GM12878 (cell line): Measurements from ENCODE around the gene SEPTIN10. TPM values are rescaled to one million over a fixed set of nuclear protein-coding genes. Genes with fewer than 3 reads are reported as not detected.

Experiments used
- ATAC-seq: fragments of 200-7000 bp; cut with Tn5 transposase; 3 replicates; pipeline ENCODE4 v1.9.1; 2020; ENCODE audit warnings: mild to moderate bottlenecking, moderate library complexity
- BruUV-seq: library from RNA; stranded (reverse); fragments of 400-500 nt; replicated peaks from 2 replicates; lab custom pipeline; 2021; lab: Mats Ljungman, UMichigan
- CTCF ChIA-PET: fragments of 300-600 bp; sonication (Branson Sonifier 250); formaldehyde crosslinking; extraction: SDS; loops from one replicate; lab custom pipeline; 2021; ENCODE audit warnings: inconsistent platforms; lab: Yijun Ruan, JAX
- POLR2A ChIA-PET: fragments of 350-600 bp; formaldehyde crosslinking; extraction: SDS; loops from one replicate; lab custom pipeline; 2021; ENCODE audit warnings: inconsistent platforms; lab: Charles Lee
- RAD21 ChIA-PET: fragments of 300-600 bp; sonication (Branson Sonifier 250); formaldehyde crosslinking; loops from one replicate; lab custom pipeline; 2023; ENCODE audit warnings: antibody characterized with exemption; ENCODE audit not compliant: unreplicated experiment; lab: Charles Lee
- SMC1A ChIA-PET: fragments of 300-600 bp; sonication (Branson Sonifier 250); formaldehyde crosslinking; loops from one replicate; lab custom pipeline; 2023; ENCODE audit not compliant: unreplicated experiment, uncharacterized antibody; lab: Charles Lee
- DNase-seq: peaks from one replicate; pipeline ENCODE4 v3.0.0-alpha.2; 2011; ENCODE audit warnings: low read depth, low spot score
- FAIRE-seq: peaks from 3 replicates; lab custom pipeline; 2011; peaks lifted over from hg19 to GRCh38; lab: Jason Lieb, UNC
- H2AFZ ChIP-seq: 2 replicates; pipeline ENCODE4 v1.6.0; 2011; ENCODE audit warnings: low read depth, low read length, control low read depth; ENCODE audit not compliant: control insufficient read depth
- H3K27ac ChIP-seq: 2 replicates; pipeline ENCODE4 v1.5.1; 2011; ENCODE audit warnings: control low read depth; ENCODE audit not compliant: control insufficient read depth, insufficient read depth
- H3K27me3 ChIP-seq, 2 experiments: replicated peaks in 1 of 2; 2 replicates each; pipeline versions ENCODE4 v1.6.0 to v1.6.1; 2011; ENCODE audit warnings: low read length in 1 of 2; ENCODE audit not compliant: control insufficient read depth in 2 of 2, insufficient read depth in 2 of 2
- H3K36me3 ChIP-seq, 2 experiments: 2 replicates each; pipeline ENCODE4 v1.5.1; 2011; ENCODE audit warnings: low read length in 1 of 2; ENCODE audit not compliant: control insufficient read depth in 2 of 2, insufficient read depth in 2 of 2
- H3K4me1 ChIP-seq: 2 replicates; pipeline ENCODE4 v1.6.1; 2011; ENCODE audit warnings: mild to moderate bottlenecking, low read length, moderate library complexity, mixed read lengths; ENCODE audit not compliant: control insufficient read depth, insufficient read depth
- H3K4me2 ChIP-seq: 2 replicates; pipeline ENCODE4 v1.6.0; 2011; ENCODE audit warnings: control low read depth; ENCODE audit not compliant: control insufficient read depth, insufficient read depth
- H3K4me3 ChIP-seq: fragments of 200-600 bp; sonication (generic); 2 replicates; pipeline ENCODE4 v1.5.1; 2016
- H3K79me2 ChIP-seq: 2 replicates; pipeline ENCODE4 v1.6.0; 2011; ENCODE audit warnings: low read length; ENCODE audit not compliant: control insufficient read depth, insufficient read depth
- H3K9ac ChIP-seq: 2 replicates; pipeline ENCODE4 v1.8.0; 2011; ENCODE audit warnings: low read length, control low read depth, mixed read lengths; ENCODE audit not compliant: control insufficient read depth, insufficient read depth
- H3K9me3 ChIP-seq: replicated peaks from 3 replicates; pipeline ENCODE4 v1.5.1; 2011; ENCODE audit warnings: mild to moderate bottlenecking, low read length; ENCODE audit not compliant: control insufficient read depth, insufficient read depth
- H4K20me1 ChIP-seq: 2 replicates; pipeline ENCODE4 v1.6.0; 2011; ENCODE audit not compliant: control insufficient read depth, insufficient read depth
- ATF2 ChIP-seq: IDR thresholded peaks from 2 replicates; pipeline ENCODE4 v1.6.1; 2012; ENCODE audit warnings: low read length, inconsistent platforms
- BMI1 ChIP-seq: fragments of 450-650 bp; IDR thresholded peaks from 2 replicates; pipeline ENCODE4 v1.6.1; 2016; ENCODE audit warnings: mild to moderate bottlenecking, moderate library complexity, borderline replicate concordance
- CREM ChIP-seq: IDR thresholded peaks from 2 replicates; pipeline ENCODE4 v1.6.1; 2014; ENCODE audit warnings: antibody characterized with exemption, low read depth
- EP300 ChIP-seq, 2 experiments: fragments of 150-350 bp in 1 of 2; IDR thresholded peaks; 2 replicates each; pipeline ENCODE4 v1.6.1; 2011 to 2012; ENCODE audit warnings: low read depth in 2 of 2, low read length in 2 of 2, borderline replicate concordance in 1 of 2, improper control_type of control experiment in 1 of 2, inconsistent platforms in 1 of 2; ENCODE audit not compliant: control insufficient read depth in 1 of 2
- FOS ChIP-seq: IDR thresholded peaks from 3 replicates; pipeline ENCODE4 v1.6.1; 2011; ENCODE audit warnings: borderline replicate concordance; ENCODE audit not compliant: insufficient read length; ENCODE audit errors: extremely low read depth
- GABPA ChIP-seq: IDR thresholded peaks from 2 replicates; pipeline ENCODE4 v1.6.1; 2014; ENCODE audit warnings: antibody characterized with exemption, low read depth, mild to moderate bottlenecking, inconsistent platforms
- JUND ChIP-seq: IDR thresholded peaks from 2 replicates; pipeline ENCODE4 v1.6.1; 2012; ENCODE audit warnings: low read depth, mild to moderate bottlenecking, low read length, improper control_type of control experiment, moderate library complexity
- MXI1 ChIP-seq: fragments of 150-350 bp; IDR thresholded peaks from 2 replicates; pipeline ENCODE4 v1.6.1; 2011; ENCODE audit warnings: low read depth, mild to moderate bottlenecking, inconsistent platforms, low read length, improper control_type of control experiment
- NR2C2 ChIP-seq: IDR thresholded peaks from 2 replicates; pipeline ENCODE4 v1.6.1; 2011; ENCODE audit warnings: borderline replicate concordance, low read depth; ENCODE audit not compliant: control insufficient read depth, insufficient read length
- RB1 ChIP-seq: fragments of 450-650 bp; formaldehyde crosslinking; IDR thresholded peaks from 2 replicates; pipeline ENCODE4 v1.6.1; 2017; ENCODE audit warnings: mild to moderate bottlenecking, borderline replicate concordance
- RCOR1 ChIP-seq: conservative IDR thresholded peaks from 2 replicates; pipeline ENCODE4 v1.6.1; 2012; ENCODE audit warnings: low read depth, low read length, improper control_type of control experiment
- SRF ChIP-seq, 2 experiments: IDR thresholded peaks; 2 replicates each; pipeline ENCODE4 v1.6.1; 2011; ENCODE audit warnings: low read depth in 2 of 2, low read length in 2 of 2, mild to moderate bottlenecking in 1 of 2, moderate library complexity in 1 of 2
- STAT1 ChIP-seq: fragments of 450-650 bp; conservative IDR thresholded peaks from 2 replicates; pipeline ENCODE4 v1.6.1; 2014; ENCODE audit warnings: antibody characterized with exemption, mild to moderate bottlenecking
- YBX1 ChIP-seq: fragments of 450-650 bp; IDR thresholded peaks from 2 replicates; pipeline ENCODE4 v1.6.1; 2016; ENCODE audit warnings: antibody characterized with exemption
- YY1 ChIP-seq: IDR thresholded peaks from 2 replicates; pipeline ENCODE4 v1.6.1; 2011; ENCODE audit warnings: low read depth, mild to moderate bottlenecking, low read length
- WGBS: methylation state at CpG from one replicate; pipeline ENCODE4 v1.1.6; 2016; ENCODE audit warnings: low lambda C conversion rate; ENCODE audit not compliant: insufficient replicate concordance, insufficient coverage; ENCODE audit errors: missing lambda C conversion rate; 5-methylcytosine and 5-hydroxymethylcytosine counted together
- in situ Hi-C: fragments of 300-500 bp; cut with MboI; formaldehyde crosslinking; loops from 9 replicates; pipeline ENCODE4 v1.14.3; 2018; ENCODE audit warnings: mixed read lengths
- intact Hi-C: fragments of 100-400 bp; cut with micrococcal nuclease; formaldehyde crosslinking; loops from one replicate; pipeline ENCODE4 v1.14.2; 2022; ENCODE audit not compliant: unreplicated experiment
- polyA plus RNA-seq, 11 experiments: library from polyadenylated mRNA; depleted of rRNA in 4 of 11; unstranded in 6 of 11; stranded (reverse) in 5 of 11; fragments of >200 nt; fragmentation: Nextera tagmentation in 4 of 11; fragmentation: Illumina TruSeq in 1 of 11; extraction: Ambion mirVana in 4 of 11; extraction: Trizol in 1 of 11; gene quantifications; 1 replicate in 1 of 11; 2 replicates in 10 of 11; pipeline versions ENCODE4 v1.2.1 to v1.2.3, GENCODE V29; 2011 to 2016; ENCODE audit warnings: inconsistent platforms in 2 of 11, missing spikeins in 2 of 11, low read depth in 1 of 11
- total RNA-seq, 4 experiments: library from RNA; depleted of rRNA in 3 of 4; stranded (reverse); fragments of >200 nt in 3 of 4; fragmentation: Illumina TruSeq in 1 of 4; extraction: Trizol in 1 of 4; gene quantifications; 2 replicates each; pipeline versions ENCODE4 v1.2.1 to v1.2.3, GENCODE V29; 2013 to 2021

The SEPTIN10 gene
- total and polyA plus RNA-seq, 10 of the 15 experiments (the other 5 are each of a cell fraction or from before 2014, with no cell fraction given) = 20.2 to 132 (median 62.7) TPM

- 47% methylated on average over 15 of the region's 15 CpGs for WGBS
These were observed 114.9 kb downstream of the SEPTIN10 start for GRCh38 chr2:109498906-109499305.

GRCh38 chr2:109497911-109498870 is 115.6 kb downstream of the SEPTIN10 start:
- H3K4me3 ChIP-seq = no peak overlapping the region
- FAIRE-seq = no peak
- no peaks in the 10 kb centered on the region for H3K36me3 ChIP-seq
- H3K4me2 ChIP-seq = no peak overlapping the region
- H3K79me2 ChIP-seq = no peaks in the 10 kb centered on the region
- no peaks in the 10 kb centered on the region for H3K27me3 ChIP-seq
- POLR2A ChIA-PET = no interaction called here
- no peak for DNase-seq
- no peak for ATAC-seq
- intact Hi-C loops (no loop called here), in situ Hi-C loops (no loop called here)
- no peak overlapping the region for H3K27ac ChIP-seq
- SMC1A ChIA-PET = interaction anchor here (1.1 kb wide), 1 partner anchor 366 kb away, joined by 5 read pairs; no protein-coding TSS in a partner anchor
- no peak overlapping the region for H3K9ac ChIP-seq
- no peak overlapping the region for H2AFZ ChIP-seq
- RAD21 ChIA-PET = interaction anchor here (1.4 kb wide), 1 partner anchor 282 kb away, joined by 3 read pairs; no protein-coding TSS in a partner anchor
- CTCF ChIA-PET = interaction anchor here (0.6 to 1.2 kb wide), 3 partner anchors 10 to 643 kb away, joined by 3 to 4 read pairs (median 4); no protein-coding TSS in a partner anchor
- 42% methylated on average over 19 of the region's 19 CpGs for WGBS
- peaks cover 6% of the 10 kb centered on the region for H3K4me1 ChIP-seq
- H4K20me1 ChIP-seq = no peaks in the 10 kb centered on the region
- BruUV-seq = no TSS peak
- H3K9me3 ChIP-seq = no peaks in the 10 kb centered on the region
- TF ChIP-seq SRF (IDR thresholded peaks at IDR 0.05; ENCODE audit: low read depth in 2 of 2, low read length in 2 of 2) = no peak
- no peak for TF ChIP-seq STAT1
- no peak for TF ChIP-seq NR2C2
- no peak for TF ChIP-seq JUND
- TF ChIP-seq YY1 = no peak
- no peak for TF ChIP-seq EP300 (IDR thresholded peaks at IDR 0.05; ENCODE audit: borderline replicate concordance in 1 of 2, control insufficient read depth in 1 of 2, low read depth in 2 of 2, low read length in 2 of 2)
- TF ChIP-seq CREM = no peak
- TF ChIP-seq RCOR1 = no peak
- TF ChIP-seq GABPA = no peak
- no peak for TF ChIP-seq YBX1
- TF ChIP-seq RB1 = no peak
- no peak for TF ChIP-seq BMI1
- TF ChIP-seq ATF2 = no peak

More at GRCh38 chr2:109498906-109499305, 114.9 kb downstream of the SEPTIN10 start:
- ChIA-PET SMC1A (no interaction called here), RAD21 (interaction anchor here (0.7 to 1.0 kb wide), 2 partner anchors 11 to 15 kb away, joined by 3 read pairs; no protein-coding TSS in a partner anchor), POLR2A (no interaction called here), CTCF (no interaction called here)
- Histone ChIP-seq H3K27ac (no peak overlapping the region), H3K9me3 (no peaks in the 10 kb centered on the region), H2AFZ (no peak overlapping the region), H3K4me1 (peaks cover 6% of the 10 kb centered on the region), H3K79me2 (no peaks in the 10 kb centered on the region), H3K4me3 (no peak overlapping the region), H4K20me1 (no peaks in the 10 kb centered on the region), H3K36me3 (no peaks in the 10 kb centered on the region), H3K4me2 (no peak overlapping the region), H3K27me3 (no peaks in the 10 kb centered on the region), H3K9ac (no peak overlapping the region)
- DNase-seq (no peak), FAIRE-seq (no peak), ATAC-seq (no peak)
- intact Hi-C loops = no loop called here
- TF ChIP-seq FOS (no peak), MXI1 (no peak)
- no TSS peak for BruUV-seq
- in situ Hi-C loops = no loop called here
